Measurements from ENCODE around the gene MIX23.
A peak's percentile ranks its signal among the peaks of the same experiment; 100 is the strongest.

The MIX23 gene

DNA sequence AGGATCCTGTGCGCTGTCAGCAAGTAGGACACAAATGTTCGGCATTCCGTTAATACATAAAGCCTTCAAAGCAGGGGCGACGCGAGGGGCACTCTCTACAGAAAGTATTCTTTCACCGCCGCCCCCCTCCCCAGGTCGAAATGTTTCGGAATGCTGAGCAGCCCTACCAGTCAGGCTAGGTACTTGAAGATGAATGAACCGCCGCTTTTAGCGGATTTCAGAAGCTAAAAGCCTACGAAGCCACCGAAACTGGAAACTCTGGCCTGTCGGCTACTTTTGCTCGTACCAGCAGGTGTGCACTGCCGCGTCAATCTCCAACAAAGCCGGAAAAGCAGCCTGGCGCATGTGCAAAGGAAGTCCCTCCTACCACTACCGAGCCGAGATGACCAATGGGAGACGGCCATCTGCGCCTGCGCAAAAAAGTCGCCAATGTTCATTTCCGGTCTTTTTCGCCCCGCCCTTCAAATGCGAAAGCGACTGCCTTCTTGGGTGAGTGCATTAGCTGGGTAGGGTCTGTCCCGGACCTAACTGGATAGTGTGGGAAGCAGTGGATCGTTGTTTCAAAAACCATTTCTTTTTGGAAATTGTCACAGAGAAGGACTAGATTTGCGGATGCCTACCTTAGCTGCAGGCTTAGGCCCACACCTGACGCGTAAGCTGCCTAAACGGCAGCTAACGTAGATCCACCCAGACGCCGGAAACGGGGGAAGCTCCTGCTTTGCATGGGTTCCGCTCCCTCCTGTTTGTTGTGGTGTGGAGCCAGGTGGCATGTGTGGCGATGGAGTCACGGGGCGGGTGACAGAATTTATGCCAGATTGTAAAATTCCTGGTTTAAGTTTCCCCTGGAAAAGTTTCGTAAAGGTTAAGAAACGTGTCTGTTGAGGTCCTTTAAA, 33.0 kb upstream of the MIX23 start, which contains the start of gene WDR5B:
Gene WDR5B, minus strand, starts transcription at position 301 of the 893 bp plus-strand sequence. CDS start 534 bp downstream, outside the sequence.
- H3K4me3 ChIP-seq (ENCODE audit: low read depth, low read length) = peak within 1 kb of the TSS; percentile 78
- peak; percentile 96 for DNase-seq (ENCODE audit: low read depth)
- TF ChIP-seq, protein P1, sequence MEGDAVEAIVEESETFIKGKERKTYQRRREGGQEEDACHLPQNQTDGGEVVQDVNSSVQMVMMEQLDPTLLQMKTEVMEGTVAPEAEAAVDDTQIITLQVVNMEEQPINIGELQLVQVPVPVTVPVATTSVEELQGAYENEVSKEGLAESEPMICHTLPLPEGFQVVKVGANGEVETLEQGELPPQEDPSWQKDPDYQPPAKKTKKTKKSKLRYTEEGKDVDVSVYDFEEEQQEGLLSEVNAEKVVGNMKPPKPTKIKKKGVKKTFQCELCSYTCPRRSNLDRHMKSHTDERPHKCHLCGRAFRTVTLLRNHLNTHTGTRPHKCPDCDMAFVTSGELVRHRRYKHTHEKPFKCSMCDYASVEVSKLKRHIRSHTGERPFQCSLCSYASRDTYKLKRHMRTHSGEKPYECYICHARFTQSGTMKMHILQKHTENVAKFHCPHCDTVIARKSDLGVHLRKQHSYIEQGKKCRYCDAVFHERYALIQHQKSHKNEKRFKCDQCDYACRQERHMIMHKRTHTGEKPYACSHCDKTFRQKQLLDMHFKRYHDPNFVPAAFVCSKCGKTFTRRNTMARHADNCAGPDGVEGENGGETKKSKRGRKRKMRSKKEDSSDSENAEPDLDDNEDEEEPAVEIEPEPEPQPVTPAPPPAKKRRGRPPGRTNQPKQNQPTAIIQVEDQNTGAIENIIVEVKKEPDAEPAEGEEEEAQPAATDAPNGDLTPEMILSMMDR (IDR thresholded peaks at IDR 0.05; ENCODE audit: control insufficient read depth, extremely low read depth, insufficient read depth) = no peak

DNA sequence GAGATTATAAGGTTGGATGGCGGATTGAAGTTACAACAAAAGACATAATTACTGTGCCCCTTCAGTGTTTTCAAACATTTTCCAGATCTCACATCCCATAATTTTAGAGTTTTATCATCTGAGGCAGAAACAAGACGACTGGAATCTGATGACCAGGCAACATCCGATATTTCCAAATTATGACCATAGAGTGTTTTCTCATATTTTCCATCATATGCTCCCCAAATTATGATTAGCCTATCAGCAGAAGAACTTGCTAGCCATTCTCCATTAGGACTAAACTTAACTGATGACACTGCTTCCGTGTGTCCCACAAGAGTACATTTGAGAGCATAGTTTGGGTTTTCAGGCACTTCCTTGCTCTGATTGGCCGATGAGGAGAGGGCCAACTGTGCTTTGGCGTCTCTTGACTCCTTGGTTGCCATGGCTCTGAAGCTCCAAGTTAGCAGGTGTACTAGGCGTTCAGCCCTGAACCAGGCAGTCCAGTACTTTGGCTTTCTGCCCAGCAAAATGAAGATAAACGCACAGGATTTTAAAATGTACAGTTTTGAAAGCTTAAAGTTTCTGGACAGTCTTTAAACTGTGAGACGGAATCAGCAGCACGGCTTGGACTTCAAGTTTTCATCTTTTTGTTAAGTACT, 32.2 kb upstream of the MIX23 start:
- TF ChIP-seq, protein P1 (IDR thresholded peaks at IDR 0.05; ENCODE audit: control insufficient read depth, extremely low read depth, insufficient read depth) = no peak
- DNase-seq (ENCODE audit: low read depth) = peak; percentile 85
- H3K4me3 ChIP-seq (ENCODE audit: low read depth, low read length) = peak overlapping the region; percentile 78

DNA sequence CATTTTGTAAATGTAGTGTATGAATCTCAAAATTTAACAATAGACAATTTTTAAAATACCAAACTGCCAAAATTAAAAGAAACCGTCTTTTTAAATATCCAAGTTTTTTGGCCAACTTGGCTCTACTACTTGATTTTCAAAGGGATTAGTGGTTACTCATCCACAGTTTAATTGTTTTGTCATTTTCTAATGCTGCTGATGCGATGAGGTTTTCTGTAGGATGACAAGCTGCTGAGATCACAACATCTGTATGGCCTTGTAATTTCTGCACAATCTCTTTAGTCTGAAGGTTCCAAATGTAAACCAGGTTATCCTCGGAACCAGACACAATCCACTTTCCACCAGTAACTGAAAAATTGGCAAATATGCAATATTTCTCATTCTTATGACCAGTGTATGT, 31.4 kb upstream of the MIX23 start:
- peak overlapping the region; percentile 78 for H3K4me3 ChIP-seq (ENCODE audit: low read depth, low read length)
- DNase-seq (ENCODE audit: low read depth) = no peak
- TF ChIP-seq, protein P1 (IDR thresholded peaks at IDR 0.05; ENCODE audit: control insufficient read depth, extremely low read depth, insufficient read depth) = no peak

DNA sequence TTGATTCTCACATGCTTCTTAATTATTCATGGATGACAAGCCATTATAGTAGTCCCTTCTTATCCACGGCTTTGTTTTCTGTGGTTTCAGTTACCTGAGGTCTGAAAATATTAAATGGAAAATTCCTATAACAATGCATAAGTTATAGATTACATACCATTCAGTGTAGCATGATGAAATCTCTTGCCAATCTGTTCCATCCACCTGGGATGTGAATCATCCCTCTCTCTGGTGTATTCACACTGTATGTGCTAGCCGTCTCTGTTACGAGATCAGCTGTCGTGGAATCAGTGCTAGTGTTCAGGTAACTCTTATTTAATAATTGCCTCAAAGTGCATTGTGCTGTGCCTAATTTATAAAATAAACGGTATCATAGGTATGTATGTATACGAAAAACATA, 27.6 kb upstream of the MIX23 start:
- TF ChIP-seq, protein P1 (IDR thresholded peaks at IDR 0.05; ENCODE audit: control insufficient read depth, extremely low read depth, insufficient read depth) = no peak
- no peak for DNase-seq (ENCODE audit: low read depth)

DNA sequence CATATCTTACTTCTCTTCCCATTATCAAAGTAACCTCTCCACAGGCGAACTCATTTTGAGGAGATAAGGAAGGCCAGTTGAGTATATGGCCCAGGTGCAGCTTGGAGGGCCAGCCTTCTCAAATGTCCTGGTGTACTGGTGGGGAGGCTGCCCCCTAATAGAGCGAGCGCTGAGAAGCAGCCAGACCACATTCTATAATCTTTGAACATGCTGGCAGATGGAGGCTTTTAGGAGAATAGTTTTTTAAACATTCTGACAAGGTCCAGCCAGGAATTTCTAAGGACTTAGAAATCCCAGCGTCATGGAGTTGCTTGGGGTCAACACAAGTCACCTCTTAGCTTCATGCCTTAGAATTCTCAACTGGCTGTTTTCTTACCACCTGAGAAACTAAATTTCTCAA, 27.1 kb upstream of the MIX23 start:
- no peak for DNase-seq (ENCODE audit: low read depth)
- TF ChIP-seq, protein P1 (IDR thresholded peaks at IDR 0.05; ENCODE audit: control insufficient read depth, extremely low read depth, insufficient read depth) = no peak
- H3K4me3 ChIP-seq (ENCODE audit: low read depth, low read length) = no peak overlapping the region

More for the DNA sequence above, 27.6 kb upstream of the MIX23 start:
- H3K4me3 ChIP-seq (ENCODE audit: low read depth, low read length) = no peak overlapping the region

DNA sequence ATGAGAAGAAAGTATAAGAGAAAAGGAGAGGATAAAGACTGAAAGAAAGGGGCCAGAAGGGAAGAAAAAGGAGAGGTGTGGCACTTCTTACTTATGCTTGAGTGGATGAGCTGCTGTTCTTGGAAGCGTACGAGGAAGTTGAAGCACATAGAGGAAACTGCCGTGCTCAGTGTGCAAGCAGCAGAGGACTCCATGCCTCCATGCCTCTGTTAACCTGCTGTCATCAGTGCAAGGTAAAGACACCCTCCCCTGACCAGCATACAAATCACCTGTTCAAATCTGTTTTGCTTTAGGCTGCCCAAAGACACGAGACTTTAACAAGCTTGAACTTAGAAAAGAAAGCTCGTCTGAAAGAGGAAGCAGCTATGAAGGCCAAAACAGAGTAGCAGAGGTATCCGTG, 26.4 kb upstream of the MIX23 start:
- no peak overlapping the region for H3K4me3 ChIP-seq (ENCODE audit: low read depth, low read length)
- no peak for DNase-seq (ENCODE audit: low read depth)

More for the DNA sequence above, 26.4 kb upstream of the MIX23 start:
- TF ChIP-seq, protein P1 (IDR thresholded peaks at IDR 0.05; ENCODE audit: control insufficient read depth, extremely low read depth, insufficient read depth) = no peak
